ENCODE results near the gene DPP8. TPM values are rescaled to one million over a fixed set of nuclear protein-coding genes. Genes with fewer than 3 reads are reported as not detected.

DPP8 gene
- total RNA-seq, 1 experiment from 2014 or later, result 22.9 TPM

- BruUV-seq (replicated peaks), result no TSS peak
- H3K4me3 Mint-ChIP-seq (ENCODE audit: unreplicated experiment), result no peak overlapping the region
- CTCF ChIA-PET, result interaction anchor here (0.6 kb wide), 1 partner anchor 371 kb away, joined by 3 read pairs; no protein-coding TSS in a partner anchor
- H3K4me1 ChIP-seq, result no peaks in the 10 kb centered on the region
- no peaks in the 10 kb centered on the region for H3K36me3 Mint-ChIP-seq (ENCODE audit: insufficient read depth, unreplicated experiment)
- no peak overlapping the region for H3K4me3 ChIP-seq (ENCODE audit: low read depth, low read length)
- no peaks in the 10 kb centered on the region for H3K9me3 Mint-ChIP-seq (ENCODE audit: unreplicated experiment)
- TF ChIP-seq, protein P1, sequence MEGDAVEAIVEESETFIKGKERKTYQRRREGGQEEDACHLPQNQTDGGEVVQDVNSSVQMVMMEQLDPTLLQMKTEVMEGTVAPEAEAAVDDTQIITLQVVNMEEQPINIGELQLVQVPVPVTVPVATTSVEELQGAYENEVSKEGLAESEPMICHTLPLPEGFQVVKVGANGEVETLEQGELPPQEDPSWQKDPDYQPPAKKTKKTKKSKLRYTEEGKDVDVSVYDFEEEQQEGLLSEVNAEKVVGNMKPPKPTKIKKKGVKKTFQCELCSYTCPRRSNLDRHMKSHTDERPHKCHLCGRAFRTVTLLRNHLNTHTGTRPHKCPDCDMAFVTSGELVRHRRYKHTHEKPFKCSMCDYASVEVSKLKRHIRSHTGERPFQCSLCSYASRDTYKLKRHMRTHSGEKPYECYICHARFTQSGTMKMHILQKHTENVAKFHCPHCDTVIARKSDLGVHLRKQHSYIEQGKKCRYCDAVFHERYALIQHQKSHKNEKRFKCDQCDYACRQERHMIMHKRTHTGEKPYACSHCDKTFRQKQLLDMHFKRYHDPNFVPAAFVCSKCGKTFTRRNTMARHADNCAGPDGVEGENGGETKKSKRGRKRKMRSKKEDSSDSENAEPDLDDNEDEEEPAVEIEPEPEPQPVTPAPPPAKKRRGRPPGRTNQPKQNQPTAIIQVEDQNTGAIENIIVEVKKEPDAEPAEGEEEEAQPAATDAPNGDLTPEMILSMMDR (IDR thresholded peaks at IDR 0.05; ENCODE audit: insufficient read depth in 1 of 2, low read depth in 1 of 2, low read length in 1 of 2, severe bottlenecking in 1 of 2, unreplicated experiment in 1 of 2), result no peak
- H3K27ac Mint-ChIP-seq (ENCODE audit: unreplicated experiment), result no peak overlapping the region
- no peaks in the 10 kb centered on the region for H3K27me3 Mint-ChIP-seq (ENCODE audit: insufficient read depth, unreplicated experiment)
- POLR2A ChIA-PET, result interaction anchor here (0.6 kb wide), 2 partner anchors 101 to 111 kb away, joined by 3 to 9 read pairs; no protein-coding TSS in a partner anchor
- DNase-seq, result no peak
- H3K9me3 ChIP-seq, result no peaks in the 10 kb centered on the region
- H3K27me3 ChIP-seq (replicated peaks; ENCODE audit: control insufficient read depth, insufficient read depth, low read length), result no peaks in the 10 kb centered on the region
- no peaks in the 10 kb centered on the region for H3K36me3 ChIP-seq (ENCODE audit: control insufficient read depth, insufficient read depth, low read length)
- intact Hi-C loops (cut with micrococcal nuclease; ENCODE audit: unreplicated experiment), result no loop called here
- no peaks in the 10 kb centered on the region for H3K4me1 Mint-ChIP-seq (ENCODE audit: low read depth, unreplicated experiment)
Observed at GRCh38 chr15:65405791-65406423, 111.6 kb downstream of the DPP8 start.

DNA sequence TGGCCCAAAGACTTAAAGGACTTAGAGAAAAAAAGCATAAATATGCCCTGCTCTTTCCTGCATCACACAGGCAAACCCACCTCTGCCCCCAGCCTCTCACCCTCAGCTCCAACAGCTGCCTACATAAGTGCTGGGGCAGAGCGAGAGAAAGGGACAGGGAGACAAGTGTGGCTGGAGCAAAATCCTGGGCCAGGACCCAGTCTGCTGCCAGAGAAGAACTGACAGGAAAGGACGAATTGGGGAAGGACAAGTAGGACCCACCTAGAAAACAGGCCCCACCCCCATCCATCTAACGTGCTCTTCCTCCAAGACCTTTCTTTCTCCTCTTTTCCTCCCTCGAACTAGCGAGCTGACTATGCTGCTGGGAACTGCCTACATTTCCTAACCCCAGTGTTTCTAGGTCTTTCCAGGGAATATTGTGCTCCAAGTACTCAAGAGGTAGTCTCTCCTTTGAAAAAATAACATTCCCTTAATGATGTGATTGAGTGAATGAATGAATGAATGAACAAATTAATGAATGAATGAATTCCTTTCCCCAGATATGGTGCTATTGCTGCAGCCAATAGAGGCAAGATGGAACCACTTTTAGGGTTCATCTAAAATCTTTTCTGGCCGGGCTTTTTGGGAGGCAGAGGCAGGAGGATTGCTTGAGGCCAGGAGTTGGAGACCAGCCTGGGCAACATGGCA lies 113.2 kb downstream of the DPP8 start:
- POLR2A ChIA-PET, result no interaction called here
- Histone ChIP-seq H3K4me3 (ENCODE audit: low read depth, low read length) (no peak overlapping the region), H3K4me1 (no peaks in the 10 kb centered on the region), H3K36me3 (ENCODE audit: control insufficient read depth, insufficient read depth, low read length) (no peaks in the 10 kb centered on the region), H3K27me3 (replicated peaks; ENCODE audit: control insufficient read depth, insufficient read depth, low read length) (no peaks in the 10 kb centered on the region), H3K9me3 (no peaks in the 10 kb centered on the region)
- CTCF ChIA-PET, result interaction anchor here (0.9 to 1.6 kb wide), 2 partner anchors 19 to 21 kb away, joined by 3 read pairs; no protein-coding TSS in a partner anchor
- intact Hi-C loops (cut with micrococcal nuclease; ENCODE audit: unreplicated experiment), result no loop called here
- Mint-ChIP-seq H3K4me1 (ENCODE audit: low read depth, unreplicated experiment) (no peaks in the 10 kb centered on the region), H3K9me3 (ENCODE audit: unreplicated experiment) (no peaks in the 10 kb centered on the region), H3K4me3 (ENCODE audit: unreplicated experiment) (no peak overlapping the region), H3K27me3 (ENCODE audit: insufficient read depth, unreplicated experiment) (no peaks in the 10 kb centered on the region), H3K36me3 (ENCODE audit: insufficient read depth, unreplicated experiment) (no peaks in the 10 kb centered on the region), H3K27ac (ENCODE audit: unreplicated experiment) (no peak overlapping the region)
- no peak for DNase-seq
- no TSS peak for BruUV-seq (replicated peaks)
- TF ChIP-seq, protein P1 (IDR thresholded peaks at IDR 0.05; ENCODE audit: insufficient read depth in 1 of 2, low read depth in 1 of 2, low read length in 1 of 2, severe bottlenecking in 1 of 2, unreplicated experiment in 1 of 2), result no peak

DNA sequence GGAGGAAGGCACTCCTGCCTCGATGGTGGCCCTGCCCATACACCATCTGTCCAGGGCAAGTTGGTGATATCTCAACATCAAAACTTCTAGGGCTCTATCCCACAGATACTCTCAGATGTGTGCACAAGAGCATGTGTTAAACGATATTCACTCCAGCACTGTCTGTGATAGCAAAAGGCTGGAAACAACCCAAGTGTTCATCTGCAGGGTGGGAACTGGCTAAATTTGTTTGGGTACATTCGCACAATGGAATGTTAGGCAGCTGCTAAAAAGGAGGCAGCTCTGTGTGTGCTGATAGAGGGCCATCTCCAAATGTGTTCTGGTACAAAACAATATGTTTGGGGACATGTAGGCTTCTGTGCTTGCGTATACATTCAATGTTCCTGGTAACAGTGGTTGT lies 114.5 kb downstream of the DPP8 start:
- no peak for DNase-seq
- Histone ChIP-seq H3K27me3 (replicated peaks; ENCODE audit: control insufficient read depth, insufficient read depth, low read length) (no peaks in the 10 kb centered on the region), H3K4me3 (ENCODE audit: low read depth, low read length) (no peak overlapping the region), H3K4me1 (no peaks in the 10 kb centered on the region), H3K36me3 (ENCODE audit: control insufficient read depth, insufficient read depth, low read length) (no peaks in the 10 kb centered on the region), H3K9me3 (no peaks in the 10 kb centered on the region)
- no peak overlapping the region for H3K27ac Mint-ChIP-seq (ENCODE audit: unreplicated experiment)
- ChIA-PET POLR2A (no interaction called here), CTCF (no interaction called here)
- no peaks in the 10 kb centered on the region for H3K27me3 Mint-ChIP-seq (ENCODE audit: insufficient read depth, unreplicated experiment)
- no peaks in the 10 kb centered on the region for H3K36me3 Mint-ChIP-seq (ENCODE audit: insufficient read depth, unreplicated experiment)
- no peaks in the 10 kb centered on the region for H3K4me1 Mint-ChIP-seq (ENCODE audit: low read depth, unreplicated experiment)
- no TSS peak for BruUV-seq (replicated peaks)
- intact Hi-C loops (cut with micrococcal nuclease; ENCODE audit: unreplicated experiment), result loop anchor here (1.0 kb wide), 1 partner anchor 28 kb away; no protein-coding TSS in a partner anchor
- no peak overlapping the region for H3K4me3 Mint-ChIP-seq (ENCODE audit: unreplicated experiment)
- TF ChIP-seq, protein P1 (IDR thresholded peaks at IDR 0.05; ENCODE audit: insufficient read depth in 1 of 2, low read depth in 1 of 2, low read length in 1 of 2, severe bottlenecking in 1 of 2, unreplicated experiment in 1 of 2), result no peak
- no peaks in the 10 kb centered on the region for H3K9me3 Mint-ChIP-seq (ENCODE audit: unreplicated experiment)
